T-helper 2 cell treated with Interferon-gamma antibody and Interleukin-4, amounts not matched to agents 5 μg/mL and 100 μg/mL, for 36 hours (primary cell): Measurements from ENCODE around the gene KRTAP20-4.

Experiments
- DNase-seq: peaks from one replicate; pipeline ENCODE4 v3.0.0; 2021; ENCODE audit warnings: low spot score
- H3K27ac Mint-ChIP-seq: one replicate; pipeline ENCODE4 v1.8.0; 2021; ENCODE audit warnings: mild to moderate bottlenecking, mixed read lengths
- H3K27me3 Mint-ChIP-seq: one replicate; pipeline ENCODE4 v1.8.0; 2021; ENCODE audit warnings: low read depth, mixed read lengths
- H3K36me3 Mint-ChIP-seq: one replicate; pipeline ENCODE4 v1.8.0; 2021; ENCODE audit warnings: low read depth, mixed read lengths
- H3K4me1 Mint-ChIP-seq: one replicate; pipeline ENCODE4 v1.8.0; 2021; ENCODE audit warnings: low read depth, mixed read lengths
- H3K4me3 Mint-ChIP-seq: one replicate; pipeline ENCODE4 v1.8.0; 2022; ENCODE audit warnings: mild to moderate bottlenecking, moderate library complexity, mixed read lengths
- H3K9me3 Mint-ChIP-seq: one replicate; pipeline ENCODE4 v1.8.0; 2021; ENCODE audit warnings: mixed read lengths

The KRTAP20-4 gene

GRCh38 chr21:30623362-30623761 lies 2.9 kb downstream of the KRTAP20-4 start:
- Mint-ChIP-seq H3K27ac (no peak overlapping the region), H3K4me1 (no peaks in the 10 kb centered on the region), H3K36me3 (no peaks in the 10 kb centered on the region), H3K4me3 (no peak overlapping the region), H3K27me3 (no peaks in the 10 kb centered on the region), H3K9me3 (peaks cover 3% of the 10 kb centered on the region)
- no peak for DNase-seq

GRCh38 chr21:30625449-30626165 lies 5.2 kb downstream of the KRTAP20-4 start:
- H3K27me3 Mint-ChIP-seq = no peaks in the 10 kb centered on the region
- no peak overlapping the region for H3K4me3 Mint-ChIP-seq
- H3K27ac Mint-ChIP-seq = no peak overlapping the region
- no peaks in the 10 kb centered on the region for H3K4me1 Mint-ChIP-seq
- H3K9me3 Mint-ChIP-seq = peaks cover 6% of the 10 kb centered on the region
- no peaks in the 10 kb centered on the region for H3K36me3 Mint-ChIP-seq
- no peak for DNase-seq

- Mint-ChIP-seq H3K27ac (no peak overlapping the region), H3K27me3 (no peaks in the 10 kb centered on the region), H3K9me3 (peaks cover 6% of the 10 kb centered on the region), H3K36me3 (no peaks in the 10 kb centered on the region), H3K4me3 (no peak overlapping the region), H3K4me1 (no peaks in the 10 kb centered on the region)
- DNase-seq = no peak
These were observed 7.7 kb downstream of the KRTAP20-4 start for GRCh38 chr21:30628109-30628508.

- Mint-ChIP-seq H3K27me3 (no peaks in the 10 kb centered on the region), H3K36me3 (no peaks in the 10 kb centered on the region), H3K9me3 (peaks cover 6% of the 10 kb centered on the region), H3K4me3 (no peak overlapping the region), H3K27ac (no peak overlapping the region), H3K4me1 (no peaks in the 10 kb centered on the region)
- no peak for DNase-seq
These were observed 8.8 kb downstream of the KRTAP20-4 start for GRCh38 chr21:30629200-30629599.

- Mint-ChIP-seq H3K36me3 (no peaks in the 10 kb centered on the region), H3K4me1 (no peaks in the 10 kb centered on the region), H3K9me3 (no peaks in the 10 kb centered on the region), H3K4me3 (no peak within 1 kb of the TSS), H3K27ac (no peak within 1 kb of the TSS), H3K27me3 (no peaks in the 10 kb centered on the region)
- DNase-seq = no peak
These were observed 14.5 kb downstream of the KRTAP20-4 start, which contains the start of gene KRTAP20-2 for GRCh38 chr21:30634906-30635305. KRTAP20-2 (plus strand) TSS chr21:30635206; CDS start chr21:30635264, 58 bp downstream.

- no peaks in the 10 kb centered on the region for H3K9me3 Mint-ChIP-seq
- H3K27me3 Mint-ChIP-seq = no peaks in the 10 kb centered on the region
- H3K4me3 Mint-ChIP-seq = no peak overlapping the region
- no peaks in the 10 kb centered on the region for H3K36me3 Mint-ChIP-seq
- no peaks in the 10 kb centered on the region for H3K4me1 Mint-ChIP-seq
- no peak overlapping the region for H3K27ac Mint-ChIP-seq
- no peak for DNase-seq
These were observed 18.3 kb downstream of the KRTAP20-4 start for GRCh38 chr21:30638686-30639085.

- no peaks in the 10 kb centered on the region for H3K36me3 Mint-ChIP-seq
- DNase-seq = no peak
- no peaks in the 10 kb centered on the region for H3K4me1 Mint-ChIP-seq
- H3K27ac Mint-ChIP-seq = no peak within 1 kb of the TSS
- peaks cover 5% of the 10 kb centered on the region for H3K9me3 Mint-ChIP-seq
- H3K27me3 Mint-ChIP-seq = peaks cover 3% of the 10 kb centered on the region
- no peak within 1 kb of the TSS for H3K4me3 Mint-ChIP-seq
These were observed 22.1 kb downstream of the KRTAP20-4 start, which contains the start of gene KRTAP20-3 for GRCh38 chr21:30642564-30642963. KRTAP20-3 (plus strand) TSS chr21:30642864.

- Mint-ChIP-seq H3K27ac (no peak overlapping the region), H3K9me3 (peaks cover 11% of the 10 kb centered on the region), H3K27me3 (peaks cover 13% of the 10 kb centered on the region), H3K36me3 (no peaks in the 10 kb centered on the region), H3K4me1 (no peaks in the 10 kb centered on the region), H3K4me3 (no peak overlapping the region)
- DNase-seq = no peak
These were observed 26.5 kb downstream of the KRTAP20-4 start for GRCh38 chr21:30646904-30647414.

GRCh38 chr21:30652891-30653290 lies 32.5 kb downstream of the KRTAP20-4 start:
- Mint-ChIP-seq H3K27ac (no peak overlapping the region), H3K9me3 (peaks cover 6% of the 10 kb centered on the region), H3K4me3 (no peak overlapping the region), H3K27me3 (peaks cover 15% of the 10 kb centered on the region), H3K36me3 (no peaks in the 10 kb centered on the region), H3K4me1 (no peaks in the 10 kb centered on the region)
- DNase-seq = no peak

- peaks cover 13% of the 10 kb centered on the region for H3K9me3 Mint-ChIP-seq
- DNase-seq = no peak
- H3K4me3 Mint-ChIP-seq = no peak overlapping the region
- H3K27ac Mint-ChIP-seq = no peak overlapping the region
- no peaks in the 10 kb centered on the region for H3K36me3 Mint-ChIP-seq
- peaks cover 8% of the 10 kb centered on the region for H3K27me3 Mint-ChIP-seq
- no peaks in the 10 kb centered on the region for H3K4me1 Mint-ChIP-seq
These were observed 48.3 kb downstream of the KRTAP20-4 start for GRCh38 chr21:30668776-30669175.
